ENCODE measurements around the gene CPZ. TPM values are rescaled to one million over a fixed set of nuclear protein-coding genes. Genes with fewer than 3 reads are reported as not detected.
"Not testable (repeated sequence)": the region's sequence is repeated elsewhere in the genome, so short reads cannot be mapped to it uniquely, and the experiment has no call there.

The CPZ gene
- total RNA-seq, 1 experiment from 2014 or later: not detected

DNA sequence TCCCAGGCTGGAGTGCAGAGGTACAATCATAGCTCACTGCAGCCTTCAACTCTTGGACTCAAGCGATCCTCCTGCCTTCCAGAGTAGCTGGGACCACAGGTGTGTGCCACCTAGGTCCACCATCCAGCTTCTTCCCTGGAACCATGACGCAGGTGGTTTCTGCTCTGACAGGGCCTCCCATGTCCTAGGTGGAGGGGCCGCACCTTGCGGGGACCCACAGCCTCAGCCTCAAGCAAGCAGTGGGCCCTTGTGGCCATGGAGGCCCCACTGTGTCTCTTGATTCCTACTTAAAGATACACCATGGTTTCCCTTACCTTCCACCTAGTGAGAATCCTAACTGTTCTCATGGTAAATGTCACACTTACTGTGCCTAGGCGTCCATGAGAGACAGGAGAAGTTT is 19.3 kb upstream of the CPZ start:
- CTCF ChIA-PET: no interaction called here
- no peaks in the 10 kb centered on the region for H3K36me3 Mint-ChIP-seq (ENCODE audit: insufficient read depth, unreplicated experiment)

DNA sequence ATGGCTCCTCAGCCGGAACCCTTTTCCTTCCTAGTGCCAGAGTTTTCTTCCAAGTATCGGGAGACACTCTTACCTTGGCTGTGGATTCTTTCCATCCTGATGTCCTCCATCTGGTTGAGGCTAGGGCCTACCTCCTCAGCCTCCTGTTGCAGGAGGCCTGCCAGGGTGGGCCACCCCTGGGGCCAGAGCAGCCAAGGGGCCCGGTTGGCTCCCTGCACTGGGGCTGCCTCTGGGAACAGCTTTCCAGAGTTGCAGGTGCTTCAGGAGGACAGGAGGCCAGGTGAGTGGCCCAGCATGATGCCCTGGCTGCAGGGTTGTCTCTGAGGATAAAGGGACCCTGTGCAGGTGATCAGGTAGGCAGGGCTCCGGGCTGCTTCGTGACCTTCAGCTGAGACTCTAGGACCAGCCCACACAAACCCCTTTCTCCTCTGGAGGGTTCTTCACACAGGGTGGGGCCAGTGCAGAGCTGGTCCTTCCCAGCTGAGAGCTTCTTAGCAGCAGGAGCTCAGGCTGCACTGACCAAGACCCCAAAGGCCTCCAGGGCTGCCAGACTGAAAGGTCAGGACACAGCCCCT is 17.7 kb upstream of the CPZ start:
- BruUV-seq (replicated peaks): no TSS peak
- no peak overlapping the region for H3K27ac Mint-ChIP-seq (ENCODE audit: unreplicated experiment)
- intact Hi-C loops (cut with micrococcal nuclease; ENCODE audit: unreplicated experiment): no loop called here
- TF ChIP-seq, protein P1, sequence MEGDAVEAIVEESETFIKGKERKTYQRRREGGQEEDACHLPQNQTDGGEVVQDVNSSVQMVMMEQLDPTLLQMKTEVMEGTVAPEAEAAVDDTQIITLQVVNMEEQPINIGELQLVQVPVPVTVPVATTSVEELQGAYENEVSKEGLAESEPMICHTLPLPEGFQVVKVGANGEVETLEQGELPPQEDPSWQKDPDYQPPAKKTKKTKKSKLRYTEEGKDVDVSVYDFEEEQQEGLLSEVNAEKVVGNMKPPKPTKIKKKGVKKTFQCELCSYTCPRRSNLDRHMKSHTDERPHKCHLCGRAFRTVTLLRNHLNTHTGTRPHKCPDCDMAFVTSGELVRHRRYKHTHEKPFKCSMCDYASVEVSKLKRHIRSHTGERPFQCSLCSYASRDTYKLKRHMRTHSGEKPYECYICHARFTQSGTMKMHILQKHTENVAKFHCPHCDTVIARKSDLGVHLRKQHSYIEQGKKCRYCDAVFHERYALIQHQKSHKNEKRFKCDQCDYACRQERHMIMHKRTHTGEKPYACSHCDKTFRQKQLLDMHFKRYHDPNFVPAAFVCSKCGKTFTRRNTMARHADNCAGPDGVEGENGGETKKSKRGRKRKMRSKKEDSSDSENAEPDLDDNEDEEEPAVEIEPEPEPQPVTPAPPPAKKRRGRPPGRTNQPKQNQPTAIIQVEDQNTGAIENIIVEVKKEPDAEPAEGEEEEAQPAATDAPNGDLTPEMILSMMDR (IDR thresholded peaks at IDR 0.05; ENCODE audit: unreplicated experiment): no peak
- H3K4me3 Mint-ChIP-seq (ENCODE audit: low read depth, unreplicated experiment): no peak overlapping the region
- H3K9me3 Mint-ChIP-seq (ENCODE audit: low read depth, unreplicated experiment): no peaks in the 10 kb centered on the region
- no peaks in the 10 kb centered on the region for H3K4me1 Mint-ChIP-seq (ENCODE audit: low read depth, unreplicated experiment)
- H3K36me3 Mint-ChIP-seq (ENCODE audit: insufficient read depth, unreplicated experiment): no peaks in the 10 kb centered on the region
- CTCF ChIA-PET: no interaction called here
- H3K27me3 Mint-ChIP-seq (ENCODE audit: unreplicated experiment): peaks cover 46% of the 10 kb centered on the region
- no peak for DNase-seq

More for the DNA sequence above, 19.3 kb upstream of the CPZ start:
- intact Hi-C loops (cut with micrococcal nuclease; ENCODE audit: unreplicated experiment): no loop called here
- TF ChIP-seq, protein P1 (IDR thresholded peaks at IDR 0.05; ENCODE audit: unreplicated experiment): no peak
- H3K27me3 Mint-ChIP-seq (ENCODE audit: unreplicated experiment): peaks cover 30% of the 10 kb centered on the region
- H3K4me3 Mint-ChIP-seq (ENCODE audit: low read depth, unreplicated experiment): no peak overlapping the region
- no TSS peak for BruUV-seq (replicated peaks)
- H3K4me1 Mint-ChIP-seq (ENCODE audit: low read depth, unreplicated experiment): no peaks in the 10 kb centered on the region
- DNase-seq: no peak
- no peaks in the 10 kb centered on the region for H3K9me3 Mint-ChIP-seq (ENCODE audit: low read depth, unreplicated experiment)
- no peak overlapping the region for H3K27ac Mint-ChIP-seq (ENCODE audit: unreplicated experiment)

DNA sequence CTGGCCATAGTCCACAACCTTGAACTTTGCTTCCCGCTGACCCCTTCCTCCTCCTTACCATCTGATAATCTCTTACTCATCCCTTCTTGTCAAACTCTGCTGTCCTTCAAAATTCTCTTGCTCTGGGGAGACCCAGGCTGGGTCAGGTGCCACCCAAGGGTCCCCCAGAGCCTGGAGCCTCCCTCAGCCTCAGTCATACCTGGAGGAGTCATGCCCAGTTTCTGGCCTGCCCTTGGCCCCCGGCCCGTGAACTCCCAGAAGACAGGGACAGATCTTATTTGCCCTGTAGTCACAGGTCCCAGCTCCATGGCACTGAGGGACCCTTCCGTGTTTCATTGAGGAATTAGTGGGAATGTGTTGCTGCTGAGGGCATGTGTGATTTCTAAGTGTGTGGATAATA is 17.1 kb upstream of the CPZ start:
- TF ChIP-seq, protein P1 (IDR thresholded peaks at IDR 0.05; ENCODE audit: unreplicated experiment): no peak
- no TSS peak for BruUV-seq (replicated peaks)
- Mint-ChIP-seq H3K27me3 (ENCODE audit: unreplicated experiment) (peaks cover 51% of the 10 kb centered on the region), H3K36me3 (ENCODE audit: insufficient read depth, unreplicated experiment) (no peaks in the 10 kb centered on the region), H3K27ac (ENCODE audit: unreplicated experiment) (no peak overlapping the region), H3K4me1 (ENCODE audit: low read depth, unreplicated experiment) (no peaks in the 10 kb centered on the region), H3K4me3 (ENCODE audit: low read depth, unreplicated experiment) (no peak overlapping the region), H3K9me3 (ENCODE audit: low read depth, unreplicated experiment) (no peaks in the 10 kb centered on the region)
- intact Hi-C loops (cut with micrococcal nuclease; ENCODE audit: unreplicated experiment): no loop called here
- CTCF ChIA-PET: no interaction called here
- DNase-seq: no peak

DNA sequence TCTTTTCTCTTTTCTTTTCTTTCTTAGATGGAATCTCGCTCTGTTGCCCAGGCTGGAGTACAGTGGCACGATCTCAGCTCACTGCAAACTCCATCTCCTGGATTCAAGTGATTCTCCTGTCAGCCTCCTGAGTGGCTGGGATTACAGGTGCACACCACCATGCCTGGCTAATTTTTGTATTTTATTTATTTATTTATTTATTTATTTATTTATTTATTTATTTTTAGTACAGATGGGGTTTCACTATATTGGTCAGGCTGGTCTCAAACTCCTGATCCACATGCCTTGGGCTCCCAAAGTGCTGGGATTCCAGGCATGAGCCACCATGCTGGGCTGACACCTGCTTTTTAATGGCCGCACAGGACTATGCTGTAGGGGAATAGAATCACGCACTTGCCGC is 16.0 kb upstream of the CPZ start:
- BruUV-seq (replicated peaks); intact Hi-C loops (cut with micrococcal nuclease; ENCODE audit: unreplicated experiment); H3K36me3 Mint-ChIP-seq (ENCODE audit: insufficient read depth, unreplicated experiment); DNase-seq; H3K27ac Mint-ChIP-seq (ENCODE audit: unreplicated experiment); H3K4me3 Mint-ChIP-seq (ENCODE audit: low read depth, unreplicated experiment); H3K4me1 Mint-ChIP-seq (ENCODE audit: low read depth, unreplicated experiment); CTCF ChIA-PET; H3K9me3 Mint-ChIP-seq (ENCODE audit: low read depth, unreplicated experiment): not testable (repeated sequence)
- H3K27me3 Mint-ChIP-seq (ENCODE audit: unreplicated experiment): peaks cover 57% of the 10 kb centered on the region

DNA sequence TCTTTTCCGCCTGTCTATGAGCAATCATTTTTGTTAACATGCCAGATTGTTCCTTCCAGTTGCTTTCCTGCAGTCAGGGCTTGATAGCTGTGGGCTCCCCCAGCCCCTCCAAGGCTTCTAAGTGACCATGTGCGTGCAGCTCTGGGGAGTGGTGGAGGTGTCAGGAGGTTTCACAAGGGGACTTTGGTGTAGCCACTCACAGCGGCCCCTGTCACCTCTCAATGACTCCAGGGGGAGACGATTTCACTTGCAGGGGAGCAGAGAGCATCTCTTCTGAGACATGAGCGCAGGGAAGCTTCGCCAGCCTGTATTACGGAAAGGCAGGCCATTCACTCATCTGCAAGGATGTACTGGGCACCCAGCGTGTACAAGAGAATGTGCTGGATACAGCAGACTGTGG is 15.5 kb upstream of the CPZ start:
- intact Hi-C loops (cut with micrococcal nuclease; ENCODE audit: unreplicated experiment): no loop called here
- CTCF ChIA-PET: no interaction called here
- no TSS peak for BruUV-seq (replicated peaks)

More for the DNA sequence above, 15.5 kb upstream of the CPZ start:
- Mint-ChIP-seq H3K27me3 (ENCODE audit: unreplicated experiment) (peaks cover 61% of the 10 kb centered on the region), H3K27ac (ENCODE audit: unreplicated experiment) (no peak overlapping the region), H3K4me1 (ENCODE audit: low read depth, unreplicated experiment) (no peaks in the 10 kb centered on the region), H3K9me3 (ENCODE audit: low read depth, unreplicated experiment) (no peaks in the 10 kb centered on the region), H3K36me3 (ENCODE audit: insufficient read depth, unreplicated experiment) (peaks cover 9% of the 10 kb centered on the region), H3K4me3 (ENCODE audit: low read depth, unreplicated experiment) (no peak overlapping the region)
- DNase-seq: no peak
- TF ChIP-seq, protein P1 (IDR thresholded peaks at IDR 0.05; ENCODE audit: unreplicated experiment): no peak

Measured in Calu3 (cell line).